H1 (cell line): ENCODE data around the gene TMEM244. TPM values are rescaled to one million over a fixed set of nuclear protein-coding genes. Genes with fewer than 3 reads are reported as not detected.

Experiments used
- CTCF ChIA-PET: fragments of 300-600 bp; sonication (Branson Sonifier 250); formaldehyde crosslinking; loops from one replicate; lab custom pipeline; 2021; ENCODE audit not compliant: partially characterized antibody; lab: Charles Lee
- POLR2A ChIA-PET: fragments of 300-600 bp; sonication (Branson Sonifier 250); formaldehyde crosslinking; loops from one replicate; lab custom pipeline; 2021; ENCODE audit warnings: inconsistent platforms; ENCODE audit not compliant: partially characterized antibody; lab: Charles Lee
- DNase-seq, 2 experiments: peaks; one replicate each; pipeline versions ENCODE4 v3.0.0 to v3.0.0-alpha.2; 2010 to 2022; ENCODE audit warnings: low spot score in 2 of 2, low read depth in 1 of 2, mixed read lengths in 1 of 2
- FAIRE-seq: peaks from 2 replicates; lab custom pipeline; 2011; peaks lifted over from hg19 to GRCh38; lab: Jason Lieb, UNC
- H2AFZ ChIP-seq: 2 replicates; pipeline ENCODE4 v1.8.1; 2012; ENCODE audit warnings: low read length, inconsistent platforms
- H2AK5ac ChIP-seq: 2 replicates; pipeline ENCODE4 v1.6.1; 2013; ENCODE audit warnings: low read depth, low read length
- H2BK120ac ChIP-seq: replicated peaks from 2 replicates; pipeline ENCODE3; 2013; ENCODE audit warnings: low read depth, low read length, inconsistent platforms
- H2BK12ac ChIP-seq: 2 replicates; pipeline ENCODE4 v1.6.1; 2013; ENCODE audit warnings: low read depth, low read length
- H2BK15ac ChIP-seq: 2 replicates; pipeline ENCODE4 v1.6.1; 2013; ENCODE audit warnings: low read length
- H2BK20ac ChIP-seq: 2 replicates; pipeline ENCODE4 v1.6.1; 2013; ENCODE audit warnings: low read length
- H2BK5ac ChIP-seq: 2 replicates; pipeline ENCODE4 v1.6.1; 2013; ENCODE audit warnings: low read depth, low read length
- H3K14ac ChIP-seq: 2 replicates; pipeline ENCODE4 v1.6.1; 2013; ENCODE audit warnings: inconsistent platforms; ENCODE audit not compliant: insufficient read length
- H3K18ac ChIP-seq: 2 replicates; pipeline ENCODE4 v1.6.1; 2013; ENCODE audit warnings: low read length; ENCODE audit errors: extremely low read depth
- H3K23ac ChIP-seq: 2 replicates; pipeline ENCODE4 v1.6.1; 2013; ENCODE audit warnings: inconsistent platforms; ENCODE audit not compliant: insufficient read length
- H3K23me2 ChIP-seq: 2 replicates; pipeline ENCODE4 v1.6.1; 2013; ENCODE audit warnings: low read depth, low read length
- H3K27ac ChIP-seq: 2 replicates; pipeline ENCODE4 v1.6.1; 2011; ENCODE audit warnings: low read depth, low read length, inconsistent platforms
- H3K27me3 ChIP-seq, 4 experiments: replicated peaks in 1 of 4; 1 replicate in 1 of 4; 2 replicates in 3 of 4; pipeline versions ENCODE4 v1.6.1 to v1.8.1; 2011 to 2013; ENCODE audit warnings: low read length in 3 of 4, mild to moderate bottlenecking in 3 of 4, inconsistent platforms in 2 of 4, mixed read lengths in 2 of 4, moderate library complexity in 1 of 4; ENCODE audit not compliant: control insufficient read depth in 3 of 4, insufficient read depth in 3 of 4; ENCODE audit errors: extremely low read depth in 1 of 4
- H3K36me3 ChIP-seq, 4 experiments: 2 replicates each; pipeline versions ENCODE4 v1.6.1 to v1.8.1; 2011 to 2013; ENCODE audit warnings: mild to moderate bottlenecking in 4 of 4, low read length in 3 of 4, moderate library complexity in 2 of 4, control low read depth in 1 of 4, inconsistent platforms in 1 of 4; ENCODE audit not compliant: insufficient read depth in 4 of 4, control insufficient read depth in 2 of 4
- H3K4ac ChIP-seq: replicated peaks from 2 replicates; pipeline ENCODE3; 2013; ENCODE audit warnings: low read length, low read depth, mixed read lengths, inconsistent platforms; ENCODE audit not compliant: insufficient read length
- H3K4me1 ChIP-seq, 4 experiments: replicated peaks in 1 of 4; 1 replicate in 1 of 4; 2 replicates in 3 of 4; pipeline versions ENCODE4 v1.6.1 to v1.8.1; 2011 to 2013; ENCODE audit warnings: low read length in 3 of 4, inconsistent platforms in 2 of 4, mixed read lengths in 1 of 4; ENCODE audit not compliant: insufficient read depth in 4 of 4, control insufficient read depth in 3 of 4
- H3K4me2 ChIP-seq, 2 experiments: 2 replicates each; pipeline versions ENCODE4 v1.6.1 to v1.8.1; 2011 to 2013; ENCODE audit warnings: low read depth in 2 of 2, low read length in 2 of 2, control low read depth in 1 of 2, inconsistent platforms in 1 of 2, mild to moderate bottlenecking in 1 of 2; ENCODE audit not compliant: insufficient read depth in 1 of 2
- H3K4me3 ChIP-seq, 4 experiments: fragments of 200-600, 300-600 bp in 1 of 4; sonication (generic), shearing (Covaris generic), sonication (Bioruptor Twin) in 1 of 4; 2 replicates each; pipeline versions ENCODE4 v1.5.1 to v1.8.1; 2011 to 2016; ENCODE audit warnings: low read length in 4 of 4, low read depth in 3 of 4, control low read depth in 2 of 4, inconsistent platforms in 2 of 4, mild to moderate bottlenecking in 2 of 4, mixed read lengths in 1 of 4, moderate library complexity in 1 of 4; ENCODE audit not compliant: insufficient read depth in 2 of 4; ENCODE audit errors: extremely low read depth in 1 of 4
- H3K56ac ChIP-seq: replicated peaks from 2 replicates; pipeline ENCODE3; 2013; ENCODE audit warnings: low read depth, mild to moderate bottlenecking, mixed read lengths, low read length, inconsistent platforms; ENCODE audit not compliant: insufficient read length
- H3K79me1 ChIP-seq: 2 replicates; pipeline ENCODE4 v1.6.1; 2013; ENCODE audit warnings: low read depth, low read length, control low read depth
- H3K79me2 ChIP-seq, 2 experiments: 2 replicates each; pipeline versions ENCODE4 v1.6.1 to v1.8.1; 2012 to 2013; ENCODE audit warnings: low read length in 2 of 2, mild to moderate bottlenecking in 2 of 2, inconsistent platforms in 1 of 2; ENCODE audit not compliant: insufficient read depth in 2 of 2, control insufficient read depth in 1 of 2
- H3K9ac ChIP-seq, 4 experiments: replicated peaks in 1 of 4; 1 replicate in 1 of 4; 2 replicates in 3 of 4; pipeline versions ENCODE4 v1.6.1 to v1.8.1; 2011 to 2013; ENCODE audit warnings: low read depth in 3 of 4, low read length in 3 of 4, control low read depth in 2 of 4, mild to moderate bottlenecking in 2 of 4, moderate library complexity in 2 of 4, inconsistent platforms in 1 of 4; ENCODE audit errors: extremely low read depth in 1 of 4
- H3K9me3 ChIP-seq, 2 experiments: 2 replicates each; pipeline versions ENCODE4 v1.6.1 to v1.8.1; 2012 to 2013; ENCODE audit warnings: mild to moderate bottlenecking in 2 of 2, moderate library complexity in 2 of 2, control low read depth in 1 of 2, inconsistent platforms in 1 of 2, low read depth in 1 of 2, low read length in 1 of 2, mixed read lengths in 1 of 2; ENCODE audit not compliant: insufficient read depth in 2 of 2
- H4K20me1 ChIP-seq, 2 experiments: replicated peaks in 1 of 2; 2 replicates each; pipeline versions ENCODE3 to v1.8.1; 2011 to 2013; ENCODE audit warnings: inconsistent platforms in 2 of 2, low read length in 2 of 2, mild to moderate bottlenecking in 1 of 2; ENCODE audit not compliant: insufficient read depth in 2 of 2, control insufficient read depth in 1 of 2
- H4K5ac ChIP-seq: 2 replicates; pipeline ENCODE4 v1.6.1; 2013; ENCODE audit warnings: low read length, low read depth, mixed read lengths, inconsistent platforms; ENCODE audit not compliant: insufficient read length
- H4K8ac ChIP-seq: 2 replicates; pipeline ENCODE4 v1.8.0; 2013; ENCODE audit warnings: mild to moderate bottlenecking, moderate library complexity, low read length, inconsistent platforms; ENCODE audit not compliant: insufficient read depth; ENCODE audit errors: extremely low read depth
- H4K91ac ChIP-seq: replicated peaks from 2 replicates; pipeline ENCODE3; 2013; ENCODE audit warnings: low read length, mixed read lengths, inconsistent platforms; ENCODE audit not compliant: insufficient read length
- CTCF ChIP-seq, 3 experiments: IDR thresholded peaks; 1 replicate in 2 of 3; 2 replicates in 1 of 3; pipeline versions ENCODE4 v1.5.1 to v1.6.1; 2011; ENCODE audit warnings: low read length in 3 of 3, mild to moderate bottlenecking in 3 of 3, inconsistent platforms in 2 of 3, low read depth in 1 of 3, moderate library complexity in 1 of 3; ENCODE audit not compliant: insufficient read depth in 1 of 3; ENCODE audit errors: control extremely low read depth in 1 of 3
- EGR1 ChIP-seq: IDR thresholded peaks from 2 replicates; pipeline ENCODE4 v1.6.1; 2011; ENCODE audit warnings: low read depth, low read length, borderline replicate concordance
- EP300 ChIP-seq, 2 experiments: IDR thresholded peaks; 1 replicate in 1 of 2; 2 replicates in 1 of 2; pipeline ENCODE4 v1.6.1; 2011 to 2012; ENCODE audit warnings: low read depth in 2 of 2, low read length in 2 of 2, mild to moderate bottlenecking in 2 of 2, borderline replicate concordance in 1 of 2, inconsistent platforms in 1 of 2, moderate library complexity in 1 of 2
- JUN ChIP-seq: IDR thresholded peaks from 2 replicates; pipeline ENCODE4 v1.6.1; 2011; ENCODE audit warnings: low read depth, mild to moderate bottlenecking, improper control_type of control experiment, low read length
- JUND ChIP-seq: IDR thresholded peaks from 2 replicates; pipeline ENCODE4 v1.6.1; 2011; ENCODE audit warnings: mild to moderate bottlenecking, improper control_type of control experiment, low read length
- KDM1A ChIP-seq: fragments of 200-600, 300-600 bp; sonication (generic); IDR thresholded peaks from 2 replicates; pipeline ENCODE4 v1.7.1; 2016; ENCODE audit warnings: mild to moderate bottlenecking, low read length, borderline replicate concordance
- PHF8 ChIP-seq: fragments of 200-600 bp; sonication (generic); conservative IDR thresholded peaks from 2 replicates; pipeline ENCODE4 v1.7.1; 2012; ENCODE audit warnings: low read depth, mild to moderate bottlenecking, inconsistent platforms, low read length, moderate library complexity
- RAD21 ChIP-seq, 2 experiments: IDR thresholded peaks in 1 of 2; conservative IDR thresholded peaks in 1 of 2; 2 replicates each; pipeline ENCODE4 v1.6.1; 2011; ENCODE audit warnings: low read depth in 2 of 2, low read length in 2 of 2, improper control_type of control experiment in 1 of 2, inconsistent platforms in 1 of 2, mild to moderate bottlenecking in 1 of 2, moderate library complexity in 1 of 2
- RNF2 ChIP-seq: fragments of 200-900, 300-1000 bp; sonication (generic); IDR thresholded peaks from 2 replicates; pipeline ENCODE4 v1.7.1; 2016; ENCODE audit warnings: borderline replicate concordance, low read depth, mild to moderate bottlenecking, antibody characterized with exemption, low read length; ENCODE audit not compliant: poor library complexity, severe bottlenecking; ENCODE audit errors: missing control alignments
- SP1 ChIP-seq: IDR thresholded peaks from 2 replicates; pipeline ENCODE4 v1.6.1; 2011; ENCODE audit warnings: low read depth, low read length
- TCF12 ChIP-seq: IDR thresholded peaks from 2 replicates; pipeline ENCODE4 v1.6.1; 2011; ENCODE audit warnings: low read depth, mild to moderate bottlenecking, low read length
- WGBS, 2 experiments: shearing (Covaris generic) in 1 of 2; methylation state at CpG; one replicate each; pipeline versions ENCODE4 v1.1.6 to v1.1.7; 2013 to 2015; ENCODE audit warnings: low lambda C conversion rate in 2 of 2, mixed read lengths in 2 of 2, inconsistent platforms in 1 of 2, low coverage in 1 of 2, missing lambda C conversion rate in 1 of 2; ENCODE audit not compliant: insufficient replicate concordance in 2 of 2, insufficient coverage in 1 of 2, insufficient read length in 1 of 2; ENCODE audit errors: extremely low coverage in 1 of 2, missing lambda C conversion rate in 1 of 2; 5-methylcytosine and 5-hydroxymethylcytosine counted together
- polyA plus RNA-seq, 7 experiments: library from polyadenylated mRNA; depleted of rRNA in 3 of 7; stranded (reverse) in 5 of 7; unstranded in 2 of 7; fragments of >200 nt in 5 of 7; fragments of 200-250 nt in 2 of 7; gene quantifications; 1 replicate in 5 of 7; 2 replicates in 1 of 7; 4 replicates in 1 of 7; pipeline versions ENCODE4 v1.2.1 to v1.2.3, GENCODE V29; 2011 to 2013; ENCODE audit warnings: missing spikeins in 2 of 7, mixed read lengths in 2 of 7
- total RNA-seq: library from RNA; stranded (reverse); fragmentation: NEBNext Ultra II Directional; extraction: Animal tissue kit (Norgen Biotek cat#: 25700); gene quantifications from 2 replicates; pipeline ENCODE4 v1.2.1, GENCODE V29; 2021

The TMEM244 gene
- total and polyA plus RNA-seq, 2 of the 8 experiments (the other 6 are each of a cell fraction or from before 2014, with no cell fraction given) = not detected

- Histone ChIP-seq H2BK120ac (no peak overlapping the region), H4K91ac (no peak overlapping the region), H3K23me2 (no peaks in the 10 kb centered on the region), H3K9me3 (no peaks in the 10 kb centered on the region), H3K4me3 (no peak overlapping the region), H4K20me1 (no peaks in the 10 kb centered on the region), H3K79me1 (no peaks in the 10 kb centered on the region), H3K4me2 (no peak overlapping the region), H3K23ac (no peak overlapping the region), H4K5ac (no peak overlapping the region), H3K36me3 (no peaks in the 10 kb centered on the region), H2BK20ac (no peak overlapping the region), H2BK12ac (no peak overlapping the region), H2AFZ (no peak overlapping the region), H2AK5ac (no peak overlapping the region), H3K4me1 (no peaks in the 10 kb centered on the region), H3K18ac (no peak overlapping the region), H3K27ac (no peak overlapping the region), H3K27me3 (no peaks in the 10 kb centered on the region), H2BK15ac (no peak overlapping the region), H3K14ac (no peak overlapping the region), H4K8ac (no peak overlapping the region), H3K79me2 (no peaks in the 10 kb centered on the region), H3K4ac (no peak overlapping the region), H2BK5ac (no peak overlapping the region), H3K9ac (no peak overlapping the region), H3K56ac (no peak overlapping the region)
- ChIA-PET CTCF (no interaction called here), POLR2A (no interaction called here)
- FAIRE-seq (no peak), DNase-seq (no peak)
- WGBS, 2 experiments = 84% methylated on average over 7 of the region's 7 CpGs; no CpG with 5 or more reads in 1 of the 2 experiments
- TF ChIP-seq JUN (no peak), EP300 (IDR thresholded peaks at IDR 0.05; ENCODE audit: borderline replicate concordance in 1 of 2, low read depth in 2 of 2, low read length in 2 of 2) (no peak), SP1 (no peak), CTCF (IDR thresholded peaks at IDR 0.05; ENCODE audit: control extremely low read depth in 1 of 3, insufficient read depth in 1 of 3, low read depth in 1 of 3, low read length in 3 of 3) (no peak), KDM1A (no peak), TCF12 (no peak), JUND (no peak), EGR1 (no peak), RAD21 (IDR thresholded peaks at IDR 0.05 in 1 of 2, conservative IDR thresholded peaks at IDR 0.05 in 1 of 2; ENCODE audit: low read depth in 2 of 2, low read length in 2 of 2) (no peak), RNF2 (no peak), PHF8 (no peak)
These were observed 28.8 kb downstream of the TMEM244 start for GRCh38 chr6:129832299-129832698.
